Frontal cortex (tissue), 4 donors: ENCODE measurements around the gene KLHL29. TPM values are rescaled to one million over a fixed set of nuclear protein-coding genes. Genes with fewer than 3 reads are reported as not detected.

Source experiments
- DNase-seq, 2 donors: peaks; one replicate each; pipeline ENCODE4 v3.0.0; 2012; ENCODE audit warnings: low spot score in 2 of 2
- FAIRE-seq: peaks from 2 replicates; lab custom pipeline; 2012; peaks lifted over from hg19 to GRCh38; lab: Jason Lieb, UNC
- total RNA-seq: library from RNA; depleted of rRNA; stranded (reverse); fragments of >200 nt; gene quantifications from one replicate; pipeline ENCODE4 v1.2.3, GENCODE V29; 2014
- donor health status: control.
- donor health status: control.
- donor health status: control.

Gene KLHL29
- total RNA-seq, 1 donor from 2014 or later: 14.3 TPM

DNA sequence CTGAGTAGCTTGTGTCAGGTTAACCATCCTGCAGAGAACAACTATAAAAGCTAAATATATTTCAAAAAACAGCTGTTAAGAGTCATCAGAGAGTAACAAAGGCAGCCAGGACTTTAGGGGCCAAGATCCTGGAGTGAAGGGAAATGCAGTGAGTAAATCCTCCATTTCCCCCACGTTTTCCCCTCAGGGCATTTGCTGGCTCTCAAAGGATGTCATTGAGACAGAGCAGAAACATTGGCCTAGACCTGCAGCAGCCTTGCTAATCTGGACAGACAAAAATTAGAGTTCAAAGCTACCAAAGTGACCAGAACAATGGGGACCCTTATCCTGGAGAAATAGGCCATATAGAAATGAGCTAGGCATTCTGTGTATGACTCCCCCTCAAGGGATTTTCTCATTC, 21.1 kb upstream of the KLHL29 start:
- DNase-seq: no peak

DNA sequence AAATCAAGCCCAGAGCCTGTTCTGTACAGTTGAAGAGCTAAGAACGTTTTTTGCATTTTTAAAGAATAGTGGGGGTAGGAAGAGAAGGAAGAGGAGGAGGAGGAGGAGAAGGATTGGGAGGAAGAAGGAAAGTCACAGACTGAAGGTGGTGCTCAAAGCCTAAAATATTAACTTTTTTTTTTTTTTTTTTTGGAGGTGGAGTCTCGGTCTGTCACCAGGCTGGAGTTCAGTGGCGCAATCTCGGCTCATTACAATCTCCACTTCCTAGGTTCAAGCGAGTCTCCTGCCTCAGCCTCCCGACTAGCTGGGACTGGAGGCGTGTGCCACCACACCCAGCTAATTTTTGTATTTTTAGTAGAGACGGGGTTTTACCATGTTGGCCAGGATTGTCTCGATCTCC, 18.3 kb upstream of the KLHL29 start:
- FAIRE-seq: no peak
- no peak for DNase-seq

More for the DNA sequence above, 21.1 kb upstream of the KLHL29 start:
- no peak for FAIRE-seq

DNA sequence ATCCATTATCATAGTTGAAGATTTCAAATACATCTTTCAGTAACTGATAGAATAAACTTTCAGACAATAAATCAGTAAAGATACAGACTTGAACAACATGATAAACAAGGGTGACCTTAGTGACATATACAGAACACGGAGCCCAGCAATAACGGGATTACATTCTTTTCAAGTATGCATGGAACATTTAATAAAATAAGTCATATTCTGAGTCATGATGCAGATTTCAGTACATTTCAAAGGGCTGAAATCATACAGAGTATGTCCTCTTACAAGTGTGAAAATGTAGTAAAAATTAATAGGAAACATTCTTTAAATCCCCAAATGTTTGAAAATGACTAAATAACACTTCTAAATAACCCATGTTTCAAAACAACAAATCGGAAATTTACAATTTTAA, 17.2 kb upstream of the KLHL29 start:
- DNase-seq: no peak
- no peak for FAIRE-seq

- DNase-seq: no peak
- no peak for FAIRE-seq
Observed at GRCh38 chr2:23373666-23374065, 11.3 kb upstream of the KLHL29 start.

- FAIRE-seq (no peak), DNase-seq (no peak)
Observed at GRCh38 chr2:23375448-23375847, 9.5 kb upstream of the KLHL29 start.

- no peak for FAIRE-seq
- DNase-seq: no peak
Observed at GRCh38 chr2:23376075-23376474, 8.9 kb upstream of the KLHL29 start.

GRCh38 chr2:23376972-23377371, 8.0 kb upstream of the KLHL29 start:
- no peak for DNase-seq
- no peak for FAIRE-seq

DNA sequence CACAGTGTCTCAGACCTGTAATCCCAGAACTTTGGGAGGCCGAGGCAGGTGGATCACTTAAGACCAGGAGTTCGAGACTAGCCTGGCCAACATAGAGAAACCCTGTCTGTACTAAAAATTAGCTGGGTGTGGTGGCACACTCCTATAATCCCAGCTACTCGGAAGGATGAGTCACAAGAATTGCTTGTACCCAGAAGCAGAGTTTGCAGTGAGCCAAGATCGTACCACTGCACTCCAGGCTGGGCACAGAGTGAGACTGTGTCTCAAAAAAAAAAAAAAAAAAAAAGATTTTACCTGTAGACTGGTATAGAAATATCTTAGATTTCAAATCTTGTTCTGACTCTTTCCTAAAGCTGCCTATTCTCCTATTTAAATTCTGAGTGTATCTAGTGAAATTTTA, 7.2 kb upstream of the KLHL29 start:
- DNase-seq: no peak
- no peak for FAIRE-seq

DNA sequence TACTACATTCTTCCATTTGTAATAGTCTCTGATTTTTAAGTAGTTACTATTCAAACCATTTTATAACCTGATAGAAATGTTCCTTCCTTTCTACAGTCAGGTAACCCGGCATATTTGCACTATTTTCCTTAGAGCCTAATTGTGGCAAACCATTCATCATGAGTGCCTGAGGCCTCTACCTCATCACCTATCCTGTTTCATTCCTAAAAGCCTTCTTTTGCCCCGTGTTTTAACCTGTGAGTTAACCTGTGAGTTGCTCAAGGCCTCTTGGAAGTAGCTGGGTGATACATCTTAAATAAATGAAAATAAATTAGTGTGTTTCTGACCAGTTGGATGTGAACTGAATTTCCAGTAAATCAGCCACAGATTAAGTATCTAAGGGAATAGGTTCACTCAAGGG, 6.5 kb upstream of the KLHL29 start:
- FAIRE-seq: no peak
- DNase-seq: no peak

DNA sequence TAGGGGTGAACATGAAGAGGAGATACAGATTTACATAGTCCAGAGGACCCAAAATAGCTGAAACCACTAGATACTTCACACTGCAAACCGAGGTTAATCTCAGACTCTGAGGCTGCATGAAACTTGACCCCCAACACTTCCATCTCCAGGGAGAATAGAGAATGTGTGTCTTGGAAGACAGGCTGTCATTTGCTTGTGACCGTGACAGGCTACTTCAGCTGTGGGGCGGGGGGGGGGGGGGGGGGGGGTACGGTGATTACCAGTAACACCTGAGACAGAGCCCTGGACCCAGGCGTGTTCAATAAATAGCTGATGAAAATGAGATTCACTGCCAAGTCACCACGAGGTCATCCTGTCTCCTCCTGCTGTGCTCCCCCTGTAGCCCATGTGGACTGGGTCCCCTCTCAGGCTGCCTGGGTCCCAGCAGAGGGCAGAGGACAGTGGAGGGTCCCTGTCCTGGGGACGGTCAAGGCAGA, 5.7 kb upstream of the KLHL29 start:
- FAIRE-seq: no peak
- no peak for DNase-seq

DNA sequence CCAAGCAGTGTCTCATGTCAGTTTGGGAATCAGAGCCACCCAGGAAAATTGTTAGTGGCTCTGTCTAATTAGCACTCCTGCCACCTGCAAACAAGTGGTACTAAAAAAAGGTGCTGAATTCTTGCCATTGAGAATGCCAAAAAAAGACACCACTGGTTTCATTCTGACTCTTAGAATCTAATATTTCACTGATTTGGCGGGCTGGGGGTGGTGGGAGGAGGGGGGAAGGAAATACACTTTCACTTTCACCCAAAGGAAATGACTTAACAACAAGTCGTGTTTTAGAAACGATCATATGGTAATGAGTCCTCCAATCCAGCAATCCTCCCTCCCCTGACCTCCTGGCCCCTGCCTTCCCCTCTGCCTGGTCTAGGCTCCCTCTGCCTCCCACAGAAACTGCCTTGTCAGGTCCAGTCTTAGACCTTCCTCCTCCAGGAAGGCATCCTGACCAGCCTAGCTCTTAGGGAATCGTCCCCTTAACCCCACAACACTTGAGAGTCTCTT, 4.4 kb upstream of the KLHL29 start:
- no peak for FAIRE-seq

GRCh38 chr2:23381084-23381483, 3.9 kb upstream of the KLHL29 start:
- DNase-seq (no peak), FAIRE-seq (no peak)

More for the DNA sequence above, 4.4 kb upstream of the KLHL29 start:
- DNase-seq: no peak

GRCh38 chr2:23381485-23381884, 3.5 kb upstream of the KLHL29 start:
- DNase-seq: no peak
- no peak for FAIRE-seq

DNA sequence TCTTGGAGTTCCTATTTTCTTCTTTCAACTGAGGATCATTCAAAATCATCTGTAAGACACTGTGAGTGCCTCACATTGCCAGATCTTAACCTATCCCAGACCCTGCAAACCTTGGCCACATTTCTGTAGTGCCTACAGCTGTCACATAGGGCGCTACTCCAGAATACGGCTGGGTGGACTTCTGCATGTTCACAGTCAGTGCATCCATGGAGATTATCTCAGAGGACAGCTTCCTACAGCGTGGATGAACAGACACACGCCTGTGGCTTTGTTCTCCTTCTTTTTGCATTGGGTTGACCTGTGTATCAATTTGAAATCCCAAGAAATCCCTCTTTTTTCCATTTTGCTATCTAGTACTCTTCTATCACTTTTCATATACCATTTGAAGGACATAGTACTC, 1.9 kb upstream of the KLHL29 start:
- no peak for FAIRE-seq
- no peak for DNase-seq

GRCh38 chr2:23385351-23385747, 370 bp downstream of the KLHL29 start:
- DNase-seq: peak in 1 of 2 donors; percentile 51
- FAIRE-seq: no peak

DNA sequence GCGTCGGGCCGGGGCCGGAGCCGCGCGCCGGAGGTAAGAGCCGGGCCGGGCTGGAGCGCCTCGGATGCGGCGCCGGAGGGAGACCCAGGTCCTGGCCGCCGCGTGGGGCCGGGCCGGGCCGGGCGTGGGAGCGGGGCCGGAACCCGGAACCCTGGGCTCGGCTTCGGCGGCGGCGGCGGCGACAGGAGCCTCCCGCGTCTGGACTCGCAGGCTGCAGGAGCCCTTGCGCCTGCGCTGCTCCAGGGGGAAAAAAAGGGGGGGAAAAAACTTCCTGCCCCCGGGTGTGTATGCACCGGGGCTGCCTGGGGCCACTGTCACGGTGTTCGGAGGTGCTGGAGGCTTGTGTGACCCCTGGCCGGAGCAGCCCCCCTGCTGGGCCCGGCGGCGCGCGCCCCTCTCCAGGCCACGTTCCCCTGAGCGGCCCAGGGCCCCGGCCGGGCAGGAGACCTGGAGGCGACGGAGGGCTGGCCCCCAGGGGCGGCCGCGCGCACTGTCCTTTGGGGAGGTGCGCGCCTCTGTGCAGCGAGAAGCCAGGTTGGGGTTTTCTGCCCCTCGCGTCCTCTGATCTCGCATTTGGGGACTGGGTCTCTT, 864 bp downstream of the KLHL29 start:
- peak; percentile 32 to 43 for DNase-seq
- no peak for FAIRE-seq

GRCh38 chr2:23386339-23387220, 1.6 kb downstream of the KLHL29 start:
- DNase-seq (peak; percentile 32 to 46), FAIRE-seq (no peak)

DNA sequence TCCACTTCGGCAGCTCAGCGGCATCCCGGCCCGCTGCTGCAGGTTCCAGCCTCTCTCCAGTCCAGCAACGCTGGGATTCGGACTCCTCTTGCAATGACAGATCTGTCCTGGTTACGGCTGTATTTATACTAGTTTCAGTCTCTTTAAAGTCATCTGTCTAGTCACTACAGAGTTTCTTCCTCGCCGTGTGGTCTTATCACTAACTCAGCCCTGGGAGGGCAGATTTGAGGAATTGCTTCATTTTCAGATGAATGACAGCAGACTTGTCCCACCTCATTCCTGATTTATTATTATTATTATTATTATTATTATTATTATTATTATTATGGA, 2.2 kb downstream of the KLHL29 start:
- FAIRE-seq (no peak), DNase-seq (no peak)

GRCh38 chr2:23387845-23388244, 2.9 kb downstream of the KLHL29 start:
- DNase-seq (no peak), FAIRE-seq (no peak)

DNA sequence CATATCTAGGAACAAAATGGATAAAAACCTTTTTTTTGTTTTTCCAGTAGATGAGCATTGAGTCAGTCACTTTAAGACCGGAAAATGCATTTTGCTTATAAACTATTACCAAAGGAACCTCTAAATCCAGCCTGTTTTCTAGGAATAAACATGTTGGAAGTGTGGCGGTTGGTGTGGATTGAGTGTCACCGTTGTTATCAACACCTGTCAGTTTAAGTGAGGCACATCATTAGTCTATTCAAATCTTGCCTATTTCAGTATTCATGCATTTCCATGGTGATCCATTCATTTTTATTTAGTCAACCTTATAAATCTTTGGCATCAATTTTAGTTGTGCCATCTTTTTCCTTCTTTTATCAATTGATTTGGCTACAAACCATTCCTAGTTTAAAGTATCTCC, 3.3 kb downstream of the KLHL29 start:
- FAIRE-seq (no peak), DNase-seq (no peak)

DNA sequence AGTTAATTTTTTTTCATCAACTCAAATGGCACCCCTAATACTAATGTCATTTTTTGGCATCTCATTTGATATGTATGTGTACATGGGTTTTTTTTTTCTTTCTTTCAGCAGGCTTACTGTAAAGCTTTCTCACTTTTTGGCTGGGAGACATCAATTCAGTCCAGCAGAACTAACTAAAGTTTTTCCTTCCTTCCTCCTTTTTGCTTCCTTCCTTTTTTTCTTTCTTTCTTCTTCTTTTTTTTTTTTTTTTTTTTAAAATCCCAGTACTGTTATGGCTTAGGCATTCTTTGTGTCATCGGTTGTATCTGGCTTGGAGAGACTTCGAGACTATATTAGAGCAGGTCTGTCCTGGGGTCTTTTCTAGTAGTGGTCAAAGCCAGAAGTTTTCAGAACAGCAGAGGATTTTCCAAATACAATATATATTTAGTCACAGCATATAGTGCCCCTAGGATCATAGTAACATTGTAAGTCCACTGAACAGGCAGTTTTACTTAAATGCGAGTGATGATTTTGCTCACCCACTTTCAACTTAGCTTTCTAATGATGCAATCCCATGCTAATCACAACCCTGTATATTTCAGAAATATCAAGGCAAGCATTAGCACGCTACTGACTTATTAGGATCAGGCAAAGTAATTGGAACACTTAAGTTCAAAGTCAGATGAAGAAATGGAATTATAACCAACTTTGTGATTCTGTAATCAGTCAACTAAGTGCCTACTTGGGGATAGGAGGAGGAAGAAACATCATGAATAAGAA, 4.0 kb downstream of the KLHL29 start:
- no peak for FAIRE-seq
- DNase-seq: no peak
